H9 (cell line): ENCODE results near the gene MAD1L1. TPM values are rescaled to one million over a fixed set of nuclear protein-coding genes. Genes with fewer than 3 reads are reported as not detected.

ENCODE experiments used
- DNase-seq: peaks from one replicate; pipeline ENCODE4 v3.0.0-alpha.2; 2017
- H2AFZ ChIP-seq: one replicate; pipeline ENCODE4 v1.6.1; 2013; ENCODE audit warnings: mild to moderate bottlenecking, low read length, control low read depth, moderate library complexity
- H2AK5ac ChIP-seq: 2 replicates; pipeline ENCODE4 v1.6.1; 2013; ENCODE audit warnings: low read length, control low read depth, mixed read lengths; ENCODE audit not compliant: insufficient read length
- H2BK120ac ChIP-seq: one replicate; pipeline ENCODE4 v1.6.1; 2013; ENCODE audit warnings: low read depth, mild to moderate bottlenecking, low read length, control low read depth, inconsistent platforms; ENCODE audit not compliant: poor library complexity, severe bottlenecking
- H2BK12ac ChIP-seq: 2 replicates; pipeline ENCODE4 v1.6.1; 2013; ENCODE audit warnings: low read length, control low read depth, mixed read lengths, low read depth; ENCODE audit not compliant: insufficient read length
- H2BK15ac ChIP-seq: 2 replicates; pipeline ENCODE4 v1.6.1; 2013; ENCODE audit warnings: low read depth, low read length, control low read depth
- H2BK20ac ChIP-seq: one replicate; pipeline ENCODE4 v1.6.1; 2013; ENCODE audit warnings: low read depth, mild to moderate bottlenecking, low read length, control low read depth, inconsistent platforms; ENCODE audit not compliant: poor library complexity, severe bottlenecking
- H2BK5ac ChIP-seq: 2 replicates; pipeline ENCODE4 v1.6.1; 2013; ENCODE audit warnings: low read length, control low read depth, mixed read lengths; ENCODE audit not compliant: insufficient read length
- H3K14ac ChIP-seq: 2 replicates; pipeline ENCODE4 v1.6.1; 2013; ENCODE audit warnings: low read length, control low read depth; ENCODE audit not compliant: insufficient read depth
- H3K18ac ChIP-seq: 2 replicates; pipeline ENCODE4 v1.6.1; 2013; ENCODE audit warnings: low read depth, mild to moderate bottlenecking, mixed read lengths, low read length, control low read depth; ENCODE audit not compliant: insufficient read length
- H3K23ac ChIP-seq: 2 replicates; pipeline ENCODE4 v1.6.1; 2013; ENCODE audit warnings: low read length, control low read depth, mixed read lengths, low read depth; ENCODE audit not compliant: insufficient read length
- H3K23me2 ChIP-seq: 2 replicates; pipeline ENCODE4 v1.6.1; 2013; ENCODE audit warnings: low read depth, mild to moderate bottlenecking, mixed read lengths, low read length, control low read depth; ENCODE audit not compliant: insufficient read length, poor library complexity, severe bottlenecking
- H3K27ac ChIP-seq: 2 replicates; pipeline ENCODE4 v1.5.1; 2013; ENCODE audit warnings: low read length, control low read depth, mixed read lengths, low read depth; ENCODE audit not compliant: insufficient read length
- H3K27me3 ChIP-seq: 2 replicates; pipeline ENCODE4 v1.6.1; 2013; ENCODE audit warnings: low read length, control low read depth, inconsistent platforms; ENCODE audit not compliant: insufficient read depth
- H3K4ac ChIP-seq: 2 replicates; pipeline ENCODE4 v1.6.1; 2013; ENCODE audit warnings: low read depth, mild to moderate bottlenecking, control low read depth, inconsistent platforms, low read length, moderate library complexity
- H3K4me1 ChIP-seq: 2 replicates; pipeline ENCODE4 v1.6.1; 2013; ENCODE audit warnings: low read length, control low read depth, inconsistent platforms; ENCODE audit not compliant: insufficient read depth
- H3K4me2 ChIP-seq: 2 replicates; pipeline ENCODE4 v1.6.1; 2013; ENCODE audit warnings: low read length, control low read depth, mixed read lengths; ENCODE audit not compliant: insufficient read length, insufficient read depth
- H3K56ac ChIP-seq: 2 replicates; pipeline ENCODE4 v1.6.1; 2013; ENCODE audit warnings: low read depth, mild to moderate bottlenecking, mixed read lengths, low read length, control low read depth; ENCODE audit not compliant: insufficient read length
- H3K79me1 ChIP-seq: 2 replicates; pipeline ENCODE4 v1.6.1; 2013; ENCODE audit warnings: low read depth, mild to moderate bottlenecking, moderate library complexity, low read length, control low read depth, inconsistent platforms; ENCODE audit not compliant: insufficient read depth, poor library complexity, severe bottlenecking
- H3K79me2 ChIP-seq: 2 replicates; pipeline ENCODE4 v1.6.1; 2013; ENCODE audit warnings: low read length, control low read depth, inconsistent platforms; ENCODE audit not compliant: insufficient read depth
- H3K9ac ChIP-seq: 2 replicates; pipeline ENCODE4 v1.6.1; 2013; ENCODE audit warnings: low read length, control low read depth, mixed read lengths; ENCODE audit not compliant: insufficient read length; ENCODE audit errors: extremely low read depth
- H3K9me3 ChIP-seq: one replicate; pipeline ENCODE4 v1.6.1; 2013; ENCODE audit warnings: low read depth, low read length, inconsistent platforms; ENCODE audit not compliant: control insufficient read depth
- H3T11ph ChIP-seq: one replicate; pipeline ENCODE4 v1.6.1; 2013; ENCODE audit warnings: mild to moderate bottlenecking, low read length, control low read depth, inconsistent platforms
- H4K20me1 ChIP-seq: one replicate; pipeline ENCODE4 v1.6.1; 2013; ENCODE audit not compliant: control insufficient read depth, insufficient read length, insufficient read depth
- H4K5ac ChIP-seq: 2 replicates; pipeline ENCODE4 v1.6.1; 2013; ENCODE audit warnings: low read depth, mild to moderate bottlenecking, mixed read lengths, low read length, control low read depth; ENCODE audit not compliant: insufficient read length
- H4K8ac ChIP-seq: replicated peaks from 2 replicates; pipeline ENCODE4 v1.6.1; 2013; ENCODE audit warnings: low read length, control low read depth, mixed read lengths, low read depth; ENCODE audit not compliant: insufficient read length
- H4K91ac ChIP-seq: 2 replicates; pipeline ENCODE4 v1.6.1; 2013; ENCODE audit warnings: low read depth, mild to moderate bottlenecking, moderate library complexity, mixed read lengths, low read length, control low read depth; ENCODE audit not compliant: insufficient read length
- H3K27ac Mint-ChIP-seq, 3 experiments: 2 replicates in 2 of 3; 3 replicates in 1 of 3; pipeline ENCODE4 v1.8.0; 2020 to 2021; ENCODE audit warnings: mixed read lengths in 3 of 3, mild to moderate bottlenecking in 1 of 3, moderate library complexity in 1 of 3
- H3K27me3 Mint-ChIP-seq: 2 replicates; pipeline ENCODE4 v1.8.0; 2021; ENCODE audit warnings: low read depth, mild to moderate bottlenecking, moderate library complexity, mixed read lengths
- H3K36me3 Mint-ChIP-seq, 3 experiments: 2 replicates in 2 of 3; 3 replicates in 1 of 3; pipeline ENCODE4 v1.8.0; 2020 to 2021; ENCODE audit warnings: low read depth in 3 of 3, mixed read lengths in 3 of 3; ENCODE audit not compliant: insufficient read depth in 1 of 3
- H3K4me1 Mint-ChIP-seq, 2 experiments: 2 replicates each; pipeline ENCODE4 v1.8.0; 2020; ENCODE audit warnings: mixed read lengths in 2 of 2
- H3K4me3 Mint-ChIP-seq, 2 experiments: 2 replicates in 1 of 2; 3 replicates in 1 of 2; pipeline ENCODE4 v1.8.0; 2020 to 2021; ENCODE audit warnings: mild to moderate bottlenecking in 2 of 2, mixed read lengths in 2 of 2, moderate library complexity in 1 of 2
- H3K9me3 Mint-ChIP-seq, 2 experiments: 2 replicates in 1 of 2; 3 replicates in 1 of 2; pipeline ENCODE4 v1.8.0; 2020; ENCODE audit warnings: mild to moderate bottlenecking in 2 of 2, mixed read lengths in 2 of 2, moderate library complexity in 1 of 2
- CTCF ChIP-seq: fragments of 200-600 bp; sonication (generic); conservative IDR thresholded peaks from 3 replicates; pipeline ENCODE4 v1.8.0; 2021; ENCODE audit warnings: antibody characterized with exemption, mild to moderate bottlenecking
- WGBS: extraction: QIAGEN DNeasy Blood & Tissue Kit; methylation state at CpG from one replicate; pipeline ENCODE4 v1.1.7; 2013; ENCODE audit warnings: missing lambda C conversion rate, low lambda C conversion rate, mixed read lengths; ENCODE audit not compliant: insufficient read length; ENCODE audit errors: extremely low coverage; 5-methylcytosine and 5-hydroxymethylcytosine counted together
- total RNA-seq: library from RNA; stranded (reverse); gene quantifications from 2 replicates; pipeline ENCODE4 v1.2.1, GENCODE V29; 2021

Gene MAD1L1
- total RNA-seq, 1 experiment from 2014 or later: 39.0 TPM

GRCh38 chr7:2093843-2094220, 138.9 kb downstream of the MAD1L1 start:
- Histone ChIP-seq H3K56ac (no peak overlapping the region), H3K23me2 (no peaks in the 10 kb centered on the region), H3K27me3 (no peaks in the 10 kb centered on the region), H4K5ac (no peak overlapping the region), H4K8ac (no peak overlapping the region), H3K18ac (no peak overlapping the region), H3K79me1 (no peaks in the 10 kb centered on the region), H3K4me1 (no peaks in the 10 kb centered on the region), H3K9me3 (no peaks in the 10 kb centered on the region), H3K27ac (no peak overlapping the region), H3K79me2 (no peaks in the 10 kb centered on the region), H3K23ac (no peak overlapping the region), H3K4me2 (no peak overlapping the region), H2BK12ac (no peak overlapping the region), H3K9ac (no peak overlapping the region), H2BK15ac (no peak overlapping the region), H2AFZ (no peak overlapping the region), H3T11ph (no peak overlapping the region), H2BK5ac (no peak overlapping the region), H3K4ac (no peak overlapping the region), H4K91ac (no peak overlapping the region), H4K20me1 (no peaks in the 10 kb centered on the region), H2BK120ac (no peak overlapping the region), H2BK20ac (no peak overlapping the region), H3K14ac (no peak overlapping the region), H2AK5ac (no peak overlapping the region)
- H3K27me3 Mint-ChIP-seq: no peaks in the 10 kb centered on the region
- H3K27ac Mint-ChIP-seq: peak overlapping the region; percentile 30 to 93 (median 45); a peak in 6 of 7 replicates
- peaks cover 3% of the 10 kb centered on the region in 2 experiments; a peak in 3 of 5 replicates for H3K9me3 Mint-ChIP-seq
- no peak for TF ChIP-seq CTCF
- WGBS: no CpG with 5 or more reads among the region's 13 CpGs
- peaks cover 20 to 29% (median 23%) of the 10 kb centered on the region in 3 experiments for H3K36me3 Mint-ChIP-seq
- H3K4me1 Mint-ChIP-seq: no peaks in the 10 kb centered on the region; a peak in 1 of 4 replicates
- DNase-seq: no peak
- no peak overlapping the region for H3K4me3 Mint-ChIP-seq
